H1 (cell line): Measurements from ENCODE around the gene TLX1. TPM values are rescaled to one million over a fixed set of nuclear protein-coding genes. Genes with fewer than 3 reads are reported as not detected.

ENCODE experiments used
- CTCF ChIA-PET: fragments of 300-600 bp; sonication (Branson Sonifier 250); formaldehyde crosslinking; loops from one replicate; lab custom pipeline; 2021; ENCODE audit not compliant: partially characterized antibody; lab: Charles Lee
- POLR2A ChIA-PET: fragments of 300-600 bp; sonication (Branson Sonifier 250); formaldehyde crosslinking; loops from one replicate; lab custom pipeline; 2021; ENCODE audit warnings: inconsistent platforms; ENCODE audit not compliant: partially characterized antibody; lab: Charles Lee
- DNase-seq, 2 experiments: peaks; one replicate each; pipeline versions ENCODE4 v3.0.0 to v3.0.0-alpha.2; 2010 to 2022; ENCODE audit warnings: low spot score in 2 of 2, low read depth in 1 of 2, mixed read lengths in 1 of 2
- FAIRE-seq: peaks from 2 replicates; lab custom pipeline; 2011; peaks lifted over from hg19 to GRCh38; lab: Jason Lieb, UNC
- H2AFZ ChIP-seq: 2 replicates; pipeline ENCODE4 v1.8.1; 2012; ENCODE audit warnings: low read length, inconsistent platforms
- H2AK5ac ChIP-seq: 2 replicates; pipeline ENCODE4 v1.6.1; 2013; ENCODE audit warnings: low read depth, low read length
- H2BK120ac ChIP-seq: replicated peaks from 2 replicates; pipeline ENCODE3; 2013; ENCODE audit warnings: low read depth, low read length, inconsistent platforms
- H2BK12ac ChIP-seq: 2 replicates; pipeline ENCODE4 v1.6.1; 2013; ENCODE audit warnings: low read depth, low read length
- H2BK15ac ChIP-seq: 2 replicates; pipeline ENCODE4 v1.6.1; 2013; ENCODE audit warnings: low read length
- H2BK20ac ChIP-seq: 2 replicates; pipeline ENCODE4 v1.6.1; 2013; ENCODE audit warnings: low read length
- H2BK5ac ChIP-seq: 2 replicates; pipeline ENCODE4 v1.6.1; 2013; ENCODE audit warnings: low read depth, low read length
- H3K14ac ChIP-seq: 2 replicates; pipeline ENCODE4 v1.6.1; 2013; ENCODE audit warnings: inconsistent platforms; ENCODE audit not compliant: insufficient read length
- H3K18ac ChIP-seq: 2 replicates; pipeline ENCODE4 v1.6.1; 2013; ENCODE audit warnings: low read length; ENCODE audit errors: extremely low read depth
- H3K23ac ChIP-seq: 2 replicates; pipeline ENCODE4 v1.6.1; 2013; ENCODE audit warnings: inconsistent platforms; ENCODE audit not compliant: insufficient read length
- H3K23me2 ChIP-seq: 2 replicates; pipeline ENCODE4 v1.6.1; 2013; ENCODE audit warnings: low read depth, low read length
- H3K27ac ChIP-seq: 2 replicates; pipeline ENCODE4 v1.6.1; 2011; ENCODE audit warnings: low read depth, low read length, inconsistent platforms
- H3K27me3 ChIP-seq, 4 experiments: replicated peaks in 1 of 4; 1 replicate in 1 of 4; 2 replicates in 3 of 4; pipeline versions ENCODE4 v1.6.1 to v1.8.1; 2011 to 2013; ENCODE audit warnings: low read length in 3 of 4, mild to moderate bottlenecking in 3 of 4, inconsistent platforms in 2 of 4, mixed read lengths in 2 of 4, moderate library complexity in 1 of 4; ENCODE audit not compliant: control insufficient read depth in 3 of 4, insufficient read depth in 3 of 4; ENCODE audit errors: extremely low read depth in 1 of 4
- H3K36me3 ChIP-seq, 4 experiments: 2 replicates each; pipeline versions ENCODE4 v1.6.1 to v1.8.1; 2011 to 2013; ENCODE audit warnings: mild to moderate bottlenecking in 4 of 4, low read length in 3 of 4, moderate library complexity in 2 of 4, control low read depth in 1 of 4, inconsistent platforms in 1 of 4; ENCODE audit not compliant: insufficient read depth in 4 of 4, control insufficient read depth in 2 of 4
- H3K4ac ChIP-seq: replicated peaks from 2 replicates; pipeline ENCODE3; 2013; ENCODE audit warnings: low read length, low read depth, mixed read lengths, inconsistent platforms; ENCODE audit not compliant: insufficient read length
- H3K4me1 ChIP-seq, 4 experiments: replicated peaks in 1 of 4; 1 replicate in 1 of 4; 2 replicates in 3 of 4; pipeline versions ENCODE4 v1.6.1 to v1.8.1; 2011 to 2013; ENCODE audit warnings: low read length in 3 of 4, inconsistent platforms in 2 of 4, mixed read lengths in 1 of 4; ENCODE audit not compliant: insufficient read depth in 4 of 4, control insufficient read depth in 3 of 4
- H3K4me2 ChIP-seq, 2 experiments: 2 replicates each; pipeline versions ENCODE4 v1.6.1 to v1.8.1; 2011 to 2013; ENCODE audit warnings: low read depth in 2 of 2, low read length in 2 of 2, control low read depth in 1 of 2, inconsistent platforms in 1 of 2, mild to moderate bottlenecking in 1 of 2; ENCODE audit not compliant: insufficient read depth in 1 of 2
- H3K4me3 ChIP-seq, 4 experiments: fragments of 200-600, 300-600 bp in 1 of 4; sonication (generic), shearing (Covaris generic), sonication (Bioruptor Twin) in 1 of 4; 2 replicates each; pipeline versions ENCODE4 v1.5.1 to v1.8.1; 2011 to 2016; ENCODE audit warnings: low read length in 4 of 4, low read depth in 3 of 4, control low read depth in 2 of 4, inconsistent platforms in 2 of 4, mild to moderate bottlenecking in 2 of 4, mixed read lengths in 1 of 4, moderate library complexity in 1 of 4; ENCODE audit not compliant: insufficient read depth in 2 of 4; ENCODE audit errors: extremely low read depth in 1 of 4
- H3K56ac ChIP-seq: replicated peaks from 2 replicates; pipeline ENCODE3; 2013; ENCODE audit warnings: low read depth, mild to moderate bottlenecking, mixed read lengths, low read length, inconsistent platforms; ENCODE audit not compliant: insufficient read length
- H3K79me1 ChIP-seq: 2 replicates; pipeline ENCODE4 v1.6.1; 2013; ENCODE audit warnings: low read depth, low read length, control low read depth
- H3K79me2 ChIP-seq, 2 experiments: 2 replicates each; pipeline versions ENCODE4 v1.6.1 to v1.8.1; 2012 to 2013; ENCODE audit warnings: low read length in 2 of 2, mild to moderate bottlenecking in 2 of 2, inconsistent platforms in 1 of 2; ENCODE audit not compliant: insufficient read depth in 2 of 2, control insufficient read depth in 1 of 2
- H3K9ac ChIP-seq, 4 experiments: replicated peaks in 1 of 4; 1 replicate in 1 of 4; 2 replicates in 3 of 4; pipeline versions ENCODE4 v1.6.1 to v1.8.1; 2011 to 2013; ENCODE audit warnings: low read depth in 3 of 4, low read length in 3 of 4, control low read depth in 2 of 4, mild to moderate bottlenecking in 2 of 4, moderate library complexity in 2 of 4, inconsistent platforms in 1 of 4; ENCODE audit errors: extremely low read depth in 1 of 4
- H3K9me3 ChIP-seq, 2 experiments: 2 replicates each; pipeline versions ENCODE4 v1.6.1 to v1.8.1; 2012 to 2013; ENCODE audit warnings: mild to moderate bottlenecking in 2 of 2, moderate library complexity in 2 of 2, control low read depth in 1 of 2, inconsistent platforms in 1 of 2, low read depth in 1 of 2, low read length in 1 of 2, mixed read lengths in 1 of 2; ENCODE audit not compliant: insufficient read depth in 2 of 2
- H4K20me1 ChIP-seq, 2 experiments: replicated peaks in 1 of 2; 2 replicates each; pipeline versions ENCODE3 to v1.8.1; 2011 to 2013; ENCODE audit warnings: inconsistent platforms in 2 of 2, low read length in 2 of 2, mild to moderate bottlenecking in 1 of 2; ENCODE audit not compliant: insufficient read depth in 2 of 2, control insufficient read depth in 1 of 2
- H4K5ac ChIP-seq: 2 replicates; pipeline ENCODE4 v1.6.1; 2013; ENCODE audit warnings: low read length, low read depth, mixed read lengths, inconsistent platforms; ENCODE audit not compliant: insufficient read length
- H4K8ac ChIP-seq: 2 replicates; pipeline ENCODE4 v1.8.0; 2013; ENCODE audit warnings: mild to moderate bottlenecking, moderate library complexity, low read length, inconsistent platforms; ENCODE audit not compliant: insufficient read depth; ENCODE audit errors: extremely low read depth
- H4K91ac ChIP-seq: replicated peaks from 2 replicates; pipeline ENCODE3; 2013; ENCODE audit warnings: low read length, mixed read lengths, inconsistent platforms; ENCODE audit not compliant: insufficient read length
- JUN ChIP-seq: IDR thresholded peaks from 2 replicates; pipeline ENCODE4 v1.6.1; 2011; ENCODE audit warnings: low read depth, mild to moderate bottlenecking, improper control_type of control experiment, low read length
- KDM1A ChIP-seq: fragments of 200-600, 300-600 bp; sonication (generic); IDR thresholded peaks from 2 replicates; pipeline ENCODE4 v1.7.1; 2016; ENCODE audit warnings: mild to moderate bottlenecking, low read length, borderline replicate concordance
- NANOG ChIP-seq: IDR thresholded peaks from 2 replicates; pipeline ENCODE4 v1.6.1; 2011; ENCODE audit warnings: low read length, low read depth, mild to moderate bottlenecking, inconsistent platforms; ENCODE audit not compliant: insufficient read depth, poor library complexity, severe bottlenecking
- NRF1 ChIP-seq: IDR thresholded peaks from 2 replicates; pipeline ENCODE4 v1.6.1; 2011; ENCODE audit warnings: mild to moderate bottlenecking, low read depth, low read length, improper control_type of control experiment
- POU5F1 ChIP-seq: IDR thresholded peaks from 2 replicates; pipeline ENCODE4 v1.6.1; 2011; ENCODE audit warnings: low read depth, mild to moderate bottlenecking, low read length, moderate library complexity
- RAD21 ChIP-seq, 2 experiments: IDR thresholded peaks in 1 of 2; conservative IDR thresholded peaks in 1 of 2; 2 replicates each; pipeline ENCODE4 v1.6.1; 2011; ENCODE audit warnings: low read depth in 2 of 2, low read length in 2 of 2, improper control_type of control experiment in 1 of 2, inconsistent platforms in 1 of 2, mild to moderate bottlenecking in 1 of 2, moderate library complexity in 1 of 2
- SAP30 ChIP-seq: fragments of 300-600 bp; sonication (generic); IDR thresholded peaks from 2 replicates; pipeline ENCODE4 v1.7.1; 2012; ENCODE audit warnings: low read length, moderate library complexity, mild to moderate bottlenecking, inconsistent platforms; ENCODE audit not compliant: insufficient read depth, insufficient replicate concordance
- TBP ChIP-seq: IDR thresholded peaks from 2 replicates; pipeline ENCODE4 v1.6.1; 2011; ENCODE audit warnings: low read depth, low read length, improper control_type of control experiment
- TEAD4 ChIP-seq: IDR thresholded peaks from 2 replicates; pipeline ENCODE4 v1.6.1; 2012; ENCODE audit warnings: low read depth, low read length, inconsistent platforms, mixed read lengths
- WGBS, 2 experiments: shearing (Covaris generic) in 1 of 2; methylation state at CpG; one replicate each; pipeline versions ENCODE4 v1.1.6 to v1.1.7; 2013 to 2015; ENCODE audit warnings: low lambda C conversion rate in 2 of 2, mixed read lengths in 2 of 2, inconsistent platforms in 1 of 2, low coverage in 1 of 2, missing lambda C conversion rate in 1 of 2; ENCODE audit not compliant: insufficient replicate concordance in 2 of 2, insufficient coverage in 1 of 2, insufficient read length in 1 of 2; ENCODE audit errors: extremely low coverage in 1 of 2, missing lambda C conversion rate in 1 of 2; 5-methylcytosine and 5-hydroxymethylcytosine counted together
- polyA plus RNA-seq, 7 experiments: library from polyadenylated mRNA; depleted of rRNA in 3 of 7; stranded (reverse) in 5 of 7; unstranded in 2 of 7; fragments of >200 nt in 5 of 7; fragments of 200-250 nt in 2 of 7; gene quantifications; 1 replicate in 5 of 7; 2 replicates in 1 of 7; 4 replicates in 1 of 7; pipeline versions ENCODE4 v1.2.1 to v1.2.3, GENCODE V29; 2011 to 2013; ENCODE audit warnings: missing spikeins in 2 of 7, mixed read lengths in 2 of 7
- total RNA-seq: library from RNA; stranded (reverse); fragmentation: NEBNext Ultra II Directional; extraction: Animal tissue kit (Norgen Biotek cat#: 25700); gene quantifications from 2 replicates; pipeline ENCODE4 v1.2.1, GENCODE V29; 2021

Gene TLX1
- total and polyA plus RNA-seq, 2 of the 8 experiments (the other 6 are each of a cell fraction or from before 2014, with no cell fraction given) = not detected

DNA sequence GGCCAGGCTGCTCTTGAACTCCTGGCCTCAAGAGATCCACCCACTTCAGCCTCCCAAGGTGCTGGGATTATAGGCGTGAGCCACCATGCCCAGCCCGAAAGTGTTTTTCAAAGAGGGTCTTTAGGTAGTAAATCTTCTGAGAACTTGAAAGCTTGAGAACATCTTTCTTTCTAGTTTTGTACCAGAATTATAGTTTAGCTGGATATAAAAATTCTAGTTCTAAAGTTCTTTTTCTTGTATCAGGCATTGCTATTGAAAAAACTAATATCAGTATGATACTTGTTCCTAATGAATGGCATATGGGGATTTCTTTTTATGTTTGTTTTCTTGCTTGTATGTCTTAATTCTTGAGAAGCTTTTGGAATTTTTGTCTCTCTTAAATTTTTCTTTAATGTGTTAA lies 43.2 kb downstream of the TLX1 start:
- H3K27me3 ChIP-seq = no peaks in the 10 kb centered on the region; a peak in 2 of 7 replicates
- no peak overlapping the region for H3K23ac ChIP-seq
- H3K14ac ChIP-seq = no peak overlapping the region
- H3K4me2 ChIP-seq = no peak overlapping the region
- H2BK120ac ChIP-seq = no peak overlapping the region
- H2AFZ ChIP-seq = no peak overlapping the region
- DNase-seq = no peak
- H3K23me2 ChIP-seq = no peaks in the 10 kb centered on the region
- no peaks in the 10 kb centered on the region for H3K79me2 ChIP-seq
- no peak for FAIRE-seq
- H3K27ac ChIP-seq = no peak overlapping the region
- H3K79me1 ChIP-seq = no peaks in the 10 kb centered on the region
- no peak overlapping the region for H2AK5ac ChIP-seq
- no peak overlapping the region for H4K5ac ChIP-seq
- peaks cover 0 to 2% of the 10 kb centered on the region in 2 experiments; a peak in 1 of 4 replicates for H3K9me3 ChIP-seq
- ChIA-PET CTCF (interaction anchor here (1.3 to 4.2 kb wide), 4 partner anchors 8 to 40 kb away, joined by 3 to 23 read pairs (median 10); no protein-coding TSS in a partner anchor), POLR2A (no interaction called here)
- no peak overlapping the region for H3K18ac ChIP-seq
- no peak overlapping the region for H2BK5ac ChIP-seq
- no peak overlapping the region for H2BK12ac ChIP-seq
- 91% methylated on average over 2 of the region's 2 CpGs; no CpG with 5 or more reads in 1 of the 2 experiments for WGBS, 2 experiments
- no peaks in the 10 kb centered on the region for H3K4me1 ChIP-seq
- no peak overlapping the region for H2BK20ac ChIP-seq
- H3K36me3 ChIP-seq = no peaks in the 10 kb centered on the region
- no peak overlapping the region for H4K8ac ChIP-seq
- no peak overlapping the region for H3K9ac ChIP-seq
- no peak overlapping the region for H2BK15ac ChIP-seq
- H4K20me1 ChIP-seq = no peaks in the 10 kb centered on the region
- no peak for TF ChIP-seq TBP
- TF ChIP-seq NANOG = no peak
- no peak for TF ChIP-seq NRF1
- no peak for TF ChIP-seq TEAD4
- TF ChIP-seq SAP30 = no peak
- no peak for TF ChIP-seq RAD21 (IDR thresholded peaks at IDR 0.05 in 1 of 2, conservative IDR thresholded peaks at IDR 0.05 in 1 of 2; ENCODE audit: low read depth in 2 of 2, low read length in 2 of 2)
- no peak for TF ChIP-seq JUN
- no peak for TF ChIP-seq KDM1A
- TF ChIP-seq POU5F1 = no peak
- no peak overlapping the region for H3K4ac ChIP-seq
- H3K56ac ChIP-seq = no peak overlapping the region
- H4K91ac ChIP-seq = no peak overlapping the region
- no peak overlapping the region for H3K4me3 ChIP-seq
